Gastrocnemius medialis (tissue), 4 donors: ENCODE data around the gene GIGYF2.

Source experiments
- CTCF ChIP-seq, 5 experiments: fragments of 450-650 bp in 3 of 5; fragments of 200-600 bp in 2 of 5; sonication (generic) in 2 of 5; IDR thresholded peaks in 4 of 5; conservative IDR thresholded peaks in 1 of 5; 1 replicate in 4 of 5; 2 replicates in 1 of 5; pipeline ENCODE4 v1.5.1; 2016 to 2019; ENCODE audit warnings: antibody characterized with exemption in 5 of 5, mild to moderate bottlenecking in 3 of 5, moderate library complexity in 3 of 5
- POLR2A ChIP-seq, 2 donors: fragments of 450-650 bp; IDR thresholded peaks; one replicate each; pipeline ENCODE4 v1.6.1; 2017; ENCODE audit warnings: antibody characterized with exemption in 2 of 2, mild to moderate bottlenecking in 2 of 2, moderate library complexity in 2 of 2

- TF ChIP-seq POLR2A (IDR thresholded peaks at IDR 0.05) (no peak), CTCF (IDR thresholded peaks at IDR 0.05 in 4 of 5, conservative IDR thresholded peaks at IDR 0.05 in 1 of 5) (no peak)
Measured at GRCh38 chr2:232699110-232699509, 2.0 kb downstream of the GIGYF2 start.
